Left colon (tissue), 2 donors: ENCODE measurements around the gene LARP4B. TPM values are rescaled to one million over a fixed set of nuclear protein-coding genes. Genes with fewer than 3 reads are reported as not detected.
"Not testable (repeated sequence)": the region's sequence is repeated elsewhere in the genome, so short reads cannot be mapped to it uniquely, and the experiment has no call there.

Source experiments
- ATAC-seq: fragments of 200-7000 bp; cut with Tn5 transposase; one replicate; pipeline ENCODE4 v1.9.1; 2020; ENCODE audit warnings: mild to moderate bottlenecking, moderate library complexity
- DNase-seq, 2 donors: peaks; one replicate each; pipeline ENCODE4 v3.0.0-alpha.2; 2020
- intact Hi-C, 2 donors: fragments of 100-400 bp; cut with DNase I in 1 of 2; cut with micrococcal nuclease in 1 of 2; formaldehyde crosslinking; loops; one replicate each; pipeline versions ENCODE4 v1.11.2 to v1.14.0; 2022; cut with DNase I, micrococcal nuclease
- total RNA-seq, 2 donors: library from RNA; stranded (reverse); fragmentation: NEBNext Ultra II Directional; extraction: Animal tissue kit (Norgen Biotek cat#: 25700); gene quantifications; one replicate each; pipeline ENCODE4 v1.2.1, GENCODE V29; 2021
- donor health status: DM: no; HTN: no; CAD: no.
- donor health status: DM: yes; HTN: yes; CAD: no.

LARP4B gene
- total RNA-seq, 2 donors from 2014 or later = 124 to 152 TPM

- no peak for DNase-seq
- intact Hi-C loops = no loop called here
- ATAC-seq = no peak
These were observed 146.2 kb downstream of the LARP4B start for GRCh38 chr10:785089-785860.

- peak in 1 of 2 donors; percentile 36 for DNase-seq
- intact Hi-C loops = no loop called here
These were observed 147.0 kb downstream of the LARP4B start for GRCh38 chr10:784403-785088.

DNA sequence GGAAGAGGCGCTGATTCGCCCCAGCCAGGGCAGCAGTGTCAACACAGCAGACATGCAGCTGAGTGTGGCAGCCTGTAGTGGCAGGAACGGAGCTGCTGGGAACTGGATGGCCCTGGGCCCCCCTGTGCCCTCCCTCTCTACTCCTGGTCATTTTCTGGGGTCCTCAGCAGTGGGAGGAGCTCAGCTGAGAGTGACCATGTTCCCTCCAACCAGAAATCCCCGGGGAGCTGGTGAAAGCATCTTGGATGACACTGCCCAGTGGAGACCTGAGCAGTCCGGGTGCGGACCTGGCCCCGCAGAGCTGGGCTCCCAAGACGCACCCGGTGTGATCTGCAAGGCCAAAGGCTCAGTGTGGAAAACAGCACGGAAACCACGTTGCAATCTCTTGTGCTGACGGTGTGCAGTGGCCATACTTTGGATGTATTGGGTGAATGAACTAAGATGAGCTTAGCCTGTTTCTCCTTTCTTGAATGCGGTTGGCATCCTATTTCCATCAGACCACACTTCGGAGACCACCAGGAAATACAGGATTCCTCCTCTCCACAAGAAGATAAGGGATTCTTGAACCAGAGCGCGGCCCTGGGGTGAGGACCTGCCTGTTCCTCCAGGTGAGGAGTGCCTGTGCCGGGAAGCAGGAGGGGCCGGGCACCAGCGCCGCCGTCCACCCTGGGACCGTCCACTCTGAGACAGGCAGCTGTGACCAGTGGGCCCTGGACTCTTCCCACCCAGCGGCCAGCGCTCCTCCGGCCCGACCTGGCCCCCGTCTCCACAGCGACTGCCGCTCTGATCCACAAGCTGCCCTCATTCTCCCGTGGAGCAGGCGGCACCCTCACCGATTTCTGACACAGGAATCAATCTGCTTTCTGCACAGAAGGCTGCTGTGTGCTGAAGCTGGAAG lies 148.5 kb downstream of the LARP4B start:
- no peak for DNase-seq
- ATAC-seq = no peak
- intact Hi-C loops = no loop called here

More at GRCh38 chr10:784403-785088, 147.0 kb downstream of the LARP4B start:
- peak; percentile 24 for ATAC-seq

- no peak for DNase-seq
- intact Hi-C loops = no loop called here
- ATAC-seq = no peak
These were observed 150.7 kb downstream of the LARP4B start for GRCh38 chr10:780536-781524.

DNA sequence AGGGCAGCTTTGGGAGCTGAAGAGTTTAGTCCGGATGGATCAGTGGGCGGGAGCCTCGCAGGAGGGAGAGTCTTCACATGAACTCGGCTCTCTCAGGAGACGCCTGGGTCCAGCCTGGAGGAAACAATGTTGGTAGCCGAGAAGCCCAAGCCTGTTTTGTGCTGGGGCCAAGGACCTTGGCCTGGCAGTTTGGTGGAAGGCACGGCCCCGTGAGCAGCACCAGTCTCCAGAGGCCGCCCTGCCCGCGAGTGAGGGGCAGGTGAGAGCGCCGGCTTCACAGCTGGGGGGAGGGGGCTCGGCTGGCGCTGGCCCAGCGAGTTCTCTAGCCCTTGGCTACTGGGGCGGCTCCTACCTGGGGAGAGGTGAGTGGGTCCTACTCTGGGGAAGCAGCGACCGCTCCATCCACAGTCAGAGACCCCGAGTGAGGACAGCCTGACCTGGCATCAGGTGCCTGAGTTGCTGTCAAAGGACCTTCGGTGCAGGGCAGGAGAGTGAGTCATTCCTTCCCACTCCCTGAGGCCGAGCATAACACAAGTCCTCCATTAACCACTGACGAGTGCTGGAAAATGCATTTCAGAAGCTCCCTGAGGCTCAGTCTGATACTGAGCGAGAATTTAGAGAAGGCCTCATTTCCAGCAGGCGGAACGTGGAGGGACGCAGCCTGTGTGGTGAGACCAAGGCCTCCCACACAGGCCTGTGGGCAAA lies 152.7 kb downstream of the LARP4B start:
- DNase-seq (no peak), ATAC-seq (no peak)
- intact Hi-C loops = no loop called here

DNA sequence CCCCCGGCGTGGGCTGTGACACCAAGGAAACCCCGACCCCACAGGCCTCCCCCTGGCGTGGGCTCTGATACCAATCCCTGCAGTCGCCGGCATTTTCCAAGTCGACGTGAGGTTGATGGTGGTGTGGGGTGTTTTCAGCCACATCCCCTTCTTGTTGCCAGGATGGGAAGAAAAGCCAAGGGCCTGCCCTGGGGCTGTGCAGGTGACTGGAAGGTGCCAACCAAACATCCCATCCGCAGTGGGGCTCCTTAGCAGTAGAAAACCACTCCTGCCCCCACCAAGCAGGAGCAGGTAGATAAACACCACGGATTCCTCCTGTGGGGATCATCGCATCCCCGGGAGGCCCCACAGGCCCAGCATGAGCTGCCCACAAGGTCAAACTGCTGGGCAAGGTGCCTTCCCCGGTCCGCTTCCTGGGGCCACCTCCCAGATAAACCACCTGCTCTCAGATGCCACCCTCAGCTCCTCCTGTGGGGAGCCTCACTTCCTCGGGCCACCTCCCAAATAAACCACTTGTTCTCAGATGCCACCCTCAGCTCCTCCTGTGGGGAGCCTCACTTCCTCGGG lies 153.5 kb downstream of the LARP4B start:
- no peak for ATAC-seq

DNA sequence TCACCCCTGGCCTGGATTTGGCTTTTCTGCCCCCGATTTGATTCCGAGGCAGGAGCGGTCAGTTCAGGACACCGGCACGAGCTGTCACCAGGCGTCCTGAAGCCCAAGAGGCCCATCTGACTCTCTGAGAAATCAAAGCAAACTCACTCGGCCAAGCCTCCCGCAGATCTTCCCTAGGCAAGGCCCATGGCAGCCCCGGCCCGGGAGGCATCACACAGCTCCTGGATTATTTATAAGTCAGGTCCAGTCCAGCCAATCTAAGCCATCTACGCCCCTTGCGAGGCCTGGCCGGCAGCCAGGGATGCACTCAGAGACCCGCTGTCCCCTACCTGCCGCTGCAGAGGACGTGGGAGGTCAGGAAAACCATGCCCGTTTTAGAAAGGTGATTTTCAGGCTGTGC lies 154.7 kb downstream of the LARP4B start:
- intact Hi-C loops = no loop called here
- ATAC-seq = no peak
- DNase-seq = no peak

More for the DNA sequence above, 153.5 kb downstream of the LARP4B start:
- intact Hi-C loops = no loop called here
- DNase-seq = no peak

- DNase-seq = no peak
- intact Hi-C loops = no loop called here
- ATAC-seq = no peak
These were observed 156.0 kb downstream of the LARP4B start for GRCh38 chr10:775245-776075.

DNA sequence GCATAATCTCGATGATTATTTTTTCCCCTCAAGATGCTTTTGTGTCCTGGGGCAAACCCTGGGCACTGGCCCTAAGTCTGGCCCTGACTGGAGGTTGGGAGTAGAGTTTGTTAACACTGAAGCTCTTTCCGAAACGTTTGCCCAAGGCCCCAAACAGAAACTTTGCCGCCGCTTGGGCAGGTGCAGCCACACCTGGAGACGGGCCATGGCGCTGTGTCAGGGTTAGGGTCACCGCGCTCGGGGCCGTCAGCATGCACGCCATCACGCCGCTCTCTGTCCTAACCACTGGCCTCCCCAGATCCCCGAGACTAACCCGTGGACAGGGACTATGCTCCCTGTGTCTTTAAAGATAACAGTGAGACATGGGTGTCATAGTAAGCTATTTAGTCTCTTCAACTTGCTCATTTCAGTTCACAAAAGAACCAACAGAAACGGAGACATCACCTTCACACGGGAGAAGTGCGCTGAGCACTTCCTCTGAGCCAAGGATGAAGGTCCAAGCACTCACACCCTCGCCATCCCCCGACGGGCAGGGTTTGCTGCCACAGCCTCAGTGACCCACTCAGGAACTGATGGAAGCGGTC lies 156.8 kb downstream of the LARP4B start:
- intact Hi-C loops = no loop called here
- DNase-seq = no peak
- no peak for ATAC-seq

DNA sequence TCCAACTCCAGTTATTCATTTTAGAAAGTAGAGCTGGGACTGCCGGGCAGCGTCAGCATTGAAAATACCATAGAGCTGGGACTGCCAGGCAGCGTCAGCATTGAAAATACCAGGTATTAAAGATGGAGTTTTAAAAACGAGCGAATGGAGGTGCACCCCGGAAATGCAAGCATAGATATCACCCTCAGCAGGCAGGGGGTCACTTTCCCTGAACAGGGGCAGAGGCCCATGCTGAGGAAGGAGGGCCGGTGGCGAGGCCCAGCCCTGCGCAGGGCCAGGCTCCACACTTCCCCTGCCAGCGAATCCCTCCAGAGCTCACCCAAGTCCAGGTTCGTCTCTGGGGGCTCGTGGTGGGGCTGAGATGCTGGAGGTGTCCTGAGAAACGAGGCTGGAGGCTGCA lies 157.3 kb downstream of the LARP4B start:
- no peak for ATAC-seq
- DNase-seq = no peak
- intact Hi-C loops = no loop called here

GRCh38 chr10:773562-774161 lies 157.8 kb downstream of the LARP4B start:
- ATAC-seq (no peak), DNase-seq (no peak)
- intact Hi-C loops = no loop called here

DNA sequence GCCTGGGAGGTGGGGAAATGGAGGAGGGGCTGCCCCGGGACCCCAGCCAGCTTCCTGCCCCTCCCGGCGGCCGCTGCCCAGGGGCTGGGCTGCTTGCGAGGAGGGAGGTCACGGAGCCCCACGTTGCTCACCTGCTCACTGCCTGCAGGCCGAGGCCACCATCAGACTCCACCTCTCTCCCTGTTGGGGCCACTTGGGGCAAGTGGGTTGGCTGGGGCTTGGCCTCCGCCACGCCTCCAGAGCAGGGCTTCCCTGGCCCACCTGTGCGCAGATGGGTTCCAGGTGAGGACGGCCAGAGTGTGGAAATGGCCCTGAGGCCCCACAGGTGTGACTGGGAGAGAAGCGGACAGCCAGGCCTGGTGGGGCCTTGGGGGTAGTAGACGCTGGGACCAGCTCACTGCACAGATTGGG lies 159.3 kb downstream of the LARP4B start:
- intact Hi-C loops = no loop called here
- no peak for DNase-seq
- ATAC-seq = no peak

DNA sequence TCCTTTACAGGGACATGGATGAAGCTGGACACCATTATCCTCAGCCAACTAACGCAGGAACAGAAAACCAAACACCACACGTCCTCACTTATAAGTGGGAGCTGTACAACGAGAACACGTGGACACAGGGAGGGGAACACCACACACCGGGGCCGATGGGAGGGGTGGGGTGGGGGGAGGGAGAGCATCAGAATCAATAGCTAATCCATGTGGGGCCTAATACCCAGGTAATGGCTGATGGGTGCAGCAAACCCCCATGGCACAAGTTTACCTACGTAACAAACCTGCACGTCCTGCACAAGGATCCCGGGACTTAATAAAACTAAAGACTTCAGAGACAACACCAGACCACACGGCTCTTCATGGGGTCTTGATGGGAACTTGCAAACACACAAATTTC lies 159.9 kb downstream of the LARP4B start:
- no peak for ATAC-seq
- intact Hi-C loops = no loop called here
- no peak for DNase-seq

DNA sequence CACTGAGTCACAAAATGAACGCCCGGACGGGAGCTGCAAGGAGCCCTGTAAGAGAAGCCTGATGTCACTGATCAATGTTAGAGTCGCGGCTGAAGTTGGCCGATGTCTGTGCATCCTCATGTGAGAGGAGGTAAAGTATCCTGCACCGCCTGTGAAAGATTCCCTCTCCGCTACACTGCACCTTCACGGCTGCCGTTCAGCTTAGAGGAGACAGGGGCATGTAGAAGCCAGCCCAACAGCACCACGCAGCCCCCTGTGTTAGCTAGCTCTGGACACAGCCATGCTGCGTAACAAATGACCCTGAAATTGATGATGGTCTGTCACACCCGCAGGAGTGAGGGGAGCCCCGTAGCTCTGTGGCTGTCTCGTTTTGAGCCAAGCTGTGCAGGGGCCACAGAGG lies 160.5 kb downstream of the LARP4B start:
- DNase-seq = no peak
- intact Hi-C loops = no loop called here
- no peak for ATAC-seq

GRCh38 chr10:770048-770712 lies 161.3 kb downstream of the LARP4B start:
- ATAC-seq, DNase-seq, intact Hi-C loops: not testable (repeated sequence)
